ENCODE measurements around the gene FSIP1. TPM values are rescaled to one million over a fixed set of nuclear protein-coding genes. Genes with fewer than 3 reads are reported as not detected.

The FSIP1 gene
- total RNA-seq, 1 donor from 2014 or later = 2.5 TPM

GRCh38 chr15:39640665-39641064 is 142.0 kb downstream of the FSIP1 start:
- Histone ChIP-seq H2AFZ (replicated peaks) (no peak overlapping the region), H3K9me3 (ENCODE audit: low read depth) (no peaks in the 10 kb centered on the region), H3K4me2 (no peak overlapping the region), H4K20me1 (ENCODE audit: low read depth) (no peaks in the 10 kb centered on the region), H3K36me3 (no peaks in the 10 kb centered on the region), H3K4me3 (no peak overlapping the region), H3K79me2 (ENCODE audit: low read depth) (no peaks in the 10 kb centered on the region), H3K27me3 (no peaks in the 10 kb centered on the region), H3K27ac (no peak overlapping the region), H3K9ac (no peak overlapping the region), H3F3A (ENCODE audit: low read depth) (no peaks in the 10 kb centered on the region), H3K4me1 (peaks cover 19% of the 10 kb centered on the region)
- no peaks in the 10 kb centered on the region for H3K36me3 Mint-ChIP-seq
- no peak overlapping the region for H3K27ac Mint-ChIP-seq
- no peaks in the 10 kb centered on the region for H3K9me3 Mint-ChIP-seq
- TF ChIP-seq, protein P1, sequence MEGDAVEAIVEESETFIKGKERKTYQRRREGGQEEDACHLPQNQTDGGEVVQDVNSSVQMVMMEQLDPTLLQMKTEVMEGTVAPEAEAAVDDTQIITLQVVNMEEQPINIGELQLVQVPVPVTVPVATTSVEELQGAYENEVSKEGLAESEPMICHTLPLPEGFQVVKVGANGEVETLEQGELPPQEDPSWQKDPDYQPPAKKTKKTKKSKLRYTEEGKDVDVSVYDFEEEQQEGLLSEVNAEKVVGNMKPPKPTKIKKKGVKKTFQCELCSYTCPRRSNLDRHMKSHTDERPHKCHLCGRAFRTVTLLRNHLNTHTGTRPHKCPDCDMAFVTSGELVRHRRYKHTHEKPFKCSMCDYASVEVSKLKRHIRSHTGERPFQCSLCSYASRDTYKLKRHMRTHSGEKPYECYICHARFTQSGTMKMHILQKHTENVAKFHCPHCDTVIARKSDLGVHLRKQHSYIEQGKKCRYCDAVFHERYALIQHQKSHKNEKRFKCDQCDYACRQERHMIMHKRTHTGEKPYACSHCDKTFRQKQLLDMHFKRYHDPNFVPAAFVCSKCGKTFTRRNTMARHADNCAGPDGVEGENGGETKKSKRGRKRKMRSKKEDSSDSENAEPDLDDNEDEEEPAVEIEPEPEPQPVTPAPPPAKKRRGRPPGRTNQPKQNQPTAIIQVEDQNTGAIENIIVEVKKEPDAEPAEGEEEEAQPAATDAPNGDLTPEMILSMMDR (IDR thresholded peaks at IDR 0.05) = no peak
- TF ChIP-seq EZH2 (IDR thresholded peaks at IDR 0.05) = no peak
- no peak for TF ChIP-seq EZH2phosphoT487 (IDR thresholded peaks at IDR 0.05)
- peaks cover 41% of the 10 kb centered on the region for H3K4me1 Mint-ChIP-seq
- H3K4me3 Mint-ChIP-seq = no peak overlapping the region
- DNase-seq (ENCODE audit: low spot score) = no peak
- no peaks in the 10 kb centered on the region for H3K27me3 Mint-ChIP-seq (ENCODE audit: insufficient read depth, low read depth)

DNA sequence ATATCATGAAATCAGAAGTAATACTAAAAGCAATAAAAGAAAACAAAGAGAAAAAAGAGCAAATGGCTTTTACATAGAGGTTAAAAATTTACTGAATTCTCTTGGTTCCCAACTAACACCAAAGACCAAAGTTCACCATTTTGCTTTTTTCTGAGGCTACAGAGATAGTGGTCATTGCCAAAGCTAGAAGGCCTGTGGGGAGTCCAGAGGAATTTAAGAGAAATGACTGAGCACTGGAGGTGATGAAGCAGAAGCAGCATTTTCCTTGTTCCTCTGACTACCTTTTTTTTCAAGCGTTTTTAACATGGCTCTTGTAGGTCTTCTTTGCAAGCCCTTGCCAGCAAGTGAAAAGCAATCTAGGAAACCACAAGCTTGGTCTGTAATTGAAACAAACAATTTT is 143.6 kb downstream of the FSIP1 start:
- H3K9me3 ChIP-seq (ENCODE audit: low read depth) = no peaks in the 10 kb centered on the region
- H3K4me1 ChIP-seq = peaks cover 13% of the 10 kb centered on the region
- H3F3A ChIP-seq (ENCODE audit: low read depth) = no peaks in the 10 kb centered on the region
- peaks cover 36% of the 10 kb centered on the region for H3K4me1 Mint-ChIP-seq
- no peak overlapping the region for H3K27ac ChIP-seq
- H3K79me2 ChIP-seq (ENCODE audit: low read depth) = no peaks in the 10 kb centered on the region
- H3K4me3 ChIP-seq = no peak overlapping the region
- no peak overlapping the region for H3K4me2 ChIP-seq
- H4K20me1 ChIP-seq (ENCODE audit: low read depth) = no peaks in the 10 kb centered on the region
- TF ChIP-seq EZH2 (IDR thresholded peaks at IDR 0.05) (no peak), EZH2phosphoT487 (IDR thresholded peaks at IDR 0.05) (no peak)
- TF ChIP-seq, protein P1 (IDR thresholded peaks at IDR 0.05) = no peak
- DNase-seq (ENCODE audit: low spot score) = no peak
- no peaks in the 10 kb centered on the region for H3K27me3 ChIP-seq
- H3K27ac Mint-ChIP-seq = no peak overlapping the region
- no peaks in the 10 kb centered on the region for H3K27me3 Mint-ChIP-seq (ENCODE audit: insufficient read depth, low read depth)
- H3K4me3 Mint-ChIP-seq = no peak overlapping the region
- H3K9ac ChIP-seq = no peak overlapping the region
- H3K36me3 ChIP-seq = no peaks in the 10 kb centered on the region
- H3K36me3 Mint-ChIP-seq = no peaks in the 10 kb centered on the region
- no peaks in the 10 kb centered on the region for H3K9me3 Mint-ChIP-seq
- no peak overlapping the region for H2AFZ ChIP-seq (replicated peaks)

- H3K27me3 ChIP-seq = no peaks in the 10 kb centered on the region
- no peak overlapping the region for H3K4me2 ChIP-seq
- no peaks in the 10 kb centered on the region for H3K9me3 Mint-ChIP-seq
- H3K4me3 ChIP-seq = no peak overlapping the region
- TF ChIP-seq, protein P1 (IDR thresholded peaks at IDR 0.05) = no peak
- TF ChIP-seq EZH2 (IDR thresholded peaks at IDR 0.05) = no peak
- TF ChIP-seq EZH2phosphoT487 (IDR thresholded peaks at IDR 0.05) = no peak
- no peaks in the 10 kb centered on the region for H3F3A ChIP-seq (ENCODE audit: low read depth)
- H3K79me2 ChIP-seq (ENCODE audit: low read depth) = no peaks in the 10 kb centered on the region
- no peak for DNase-seq (ENCODE audit: low spot score)
- no peak overlapping the region for H3K27ac Mint-ChIP-seq
- peaks cover 2% of the 10 kb centered on the region for H3K27me3 Mint-ChIP-seq (ENCODE audit: insufficient read depth, low read depth)
- H3K4me1 ChIP-seq = peaks cover 12% of the 10 kb centered on the region
- no peaks in the 10 kb centered on the region for H3K9me3 ChIP-seq (ENCODE audit: low read depth)
- H3K4me1 Mint-ChIP-seq = peaks cover 27% of the 10 kb centered on the region
- H3K4me3 Mint-ChIP-seq = no peak overlapping the region
- H4K20me1 ChIP-seq (ENCODE audit: low read depth) = no peaks in the 10 kb centered on the region
- H3K36me3 Mint-ChIP-seq = no peaks in the 10 kb centered on the region
- no peak overlapping the region for H3K9ac ChIP-seq
- no peaks in the 10 kb centered on the region for H3K36me3 ChIP-seq
- H3K27ac ChIP-seq = no peak overlapping the region
- H2AFZ ChIP-seq (replicated peaks) = no peak overlapping the region
These were observed 144.6 kb downstream of the FSIP1 start for GRCh38 chr15:39638041-39638440.

All from neural progenitor cell (in vitro differentiated cells).